Measurements from ENCODE around the gene CNNM4. TPM values are rescaled to one million over a fixed set of nuclear protein-coding genes. Genes with fewer than 3 reads are reported as not detected.

The CNNM4 gene
- total RNA-seq, 1 experiment from 2014 or later, result 28.3 TPM

DNA sequence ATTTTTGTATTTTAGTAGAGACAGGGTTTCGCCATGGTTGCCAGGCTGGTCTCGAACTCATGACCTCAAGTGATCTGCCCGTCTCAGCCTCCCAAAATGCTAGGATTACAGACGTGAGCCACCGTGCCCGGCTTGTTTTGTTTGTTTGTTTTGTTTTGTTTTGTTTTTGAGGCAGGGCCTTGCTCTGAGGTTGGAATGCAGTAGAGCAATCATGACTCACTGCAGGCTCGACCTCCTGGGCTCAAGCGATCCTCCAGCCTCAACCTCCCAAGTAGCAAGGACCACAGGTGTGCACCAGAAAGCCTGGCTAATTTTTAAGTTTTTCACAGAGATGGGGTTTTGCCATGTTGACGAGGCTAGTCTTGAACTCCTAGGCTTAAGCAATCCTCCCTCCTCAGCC lies 8.9 kb upstream of the CNNM4 start:
- ChIA-PET POLR2A (no interaction called here), CTCF (no interaction called here)
- Histone ChIP-seq H3K9me3 (no peaks in the 10 kb centered on the region), H3K36me3 (ENCODE audit: control insufficient read depth, insufficient read depth, low read length) (no peaks in the 10 kb centered on the region), H3K4me3 (ENCODE audit: low read depth, low read length) (no peak overlapping the region), H3K4me1 (no peaks in the 10 kb centered on the region), H3K27me3 (replicated peaks; ENCODE audit: control insufficient read depth, insufficient read depth, low read length) (no peaks in the 10 kb centered on the region)
- no peak for DNase-seq
- peaks cover 7% of the 10 kb centered on the region for H3K4me1 Mint-ChIP-seq (ENCODE audit: low read depth, unreplicated experiment)
- no peaks in the 10 kb centered on the region for H3K9me3 Mint-ChIP-seq (ENCODE audit: unreplicated experiment)
- no peak overlapping the region for H3K4me3 Mint-ChIP-seq (ENCODE audit: unreplicated experiment)
- intact Hi-C loops (cut with micrococcal nuclease; ENCODE audit: unreplicated experiment), result no loop called here
- H3K27ac Mint-ChIP-seq (ENCODE audit: unreplicated experiment), result no peak overlapping the region
- H3K27me3 Mint-ChIP-seq (ENCODE audit: insufficient read depth, unreplicated experiment), result no peaks in the 10 kb centered on the region
- BruUV-seq (replicated peaks), result no TSS peak
- no peaks in the 10 kb centered on the region for H3K36me3 Mint-ChIP-seq (ENCODE audit: insufficient read depth, unreplicated experiment)
- TF ChIP-seq, protein P1, sequence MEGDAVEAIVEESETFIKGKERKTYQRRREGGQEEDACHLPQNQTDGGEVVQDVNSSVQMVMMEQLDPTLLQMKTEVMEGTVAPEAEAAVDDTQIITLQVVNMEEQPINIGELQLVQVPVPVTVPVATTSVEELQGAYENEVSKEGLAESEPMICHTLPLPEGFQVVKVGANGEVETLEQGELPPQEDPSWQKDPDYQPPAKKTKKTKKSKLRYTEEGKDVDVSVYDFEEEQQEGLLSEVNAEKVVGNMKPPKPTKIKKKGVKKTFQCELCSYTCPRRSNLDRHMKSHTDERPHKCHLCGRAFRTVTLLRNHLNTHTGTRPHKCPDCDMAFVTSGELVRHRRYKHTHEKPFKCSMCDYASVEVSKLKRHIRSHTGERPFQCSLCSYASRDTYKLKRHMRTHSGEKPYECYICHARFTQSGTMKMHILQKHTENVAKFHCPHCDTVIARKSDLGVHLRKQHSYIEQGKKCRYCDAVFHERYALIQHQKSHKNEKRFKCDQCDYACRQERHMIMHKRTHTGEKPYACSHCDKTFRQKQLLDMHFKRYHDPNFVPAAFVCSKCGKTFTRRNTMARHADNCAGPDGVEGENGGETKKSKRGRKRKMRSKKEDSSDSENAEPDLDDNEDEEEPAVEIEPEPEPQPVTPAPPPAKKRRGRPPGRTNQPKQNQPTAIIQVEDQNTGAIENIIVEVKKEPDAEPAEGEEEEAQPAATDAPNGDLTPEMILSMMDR (IDR thresholded peaks at IDR 0.05; ENCODE audit: insufficient read depth in 1 of 2, low read depth in 1 of 2, low read length in 1 of 2, severe bottlenecking in 1 of 2, unreplicated experiment in 1 of 2), result no peak

DNA sequence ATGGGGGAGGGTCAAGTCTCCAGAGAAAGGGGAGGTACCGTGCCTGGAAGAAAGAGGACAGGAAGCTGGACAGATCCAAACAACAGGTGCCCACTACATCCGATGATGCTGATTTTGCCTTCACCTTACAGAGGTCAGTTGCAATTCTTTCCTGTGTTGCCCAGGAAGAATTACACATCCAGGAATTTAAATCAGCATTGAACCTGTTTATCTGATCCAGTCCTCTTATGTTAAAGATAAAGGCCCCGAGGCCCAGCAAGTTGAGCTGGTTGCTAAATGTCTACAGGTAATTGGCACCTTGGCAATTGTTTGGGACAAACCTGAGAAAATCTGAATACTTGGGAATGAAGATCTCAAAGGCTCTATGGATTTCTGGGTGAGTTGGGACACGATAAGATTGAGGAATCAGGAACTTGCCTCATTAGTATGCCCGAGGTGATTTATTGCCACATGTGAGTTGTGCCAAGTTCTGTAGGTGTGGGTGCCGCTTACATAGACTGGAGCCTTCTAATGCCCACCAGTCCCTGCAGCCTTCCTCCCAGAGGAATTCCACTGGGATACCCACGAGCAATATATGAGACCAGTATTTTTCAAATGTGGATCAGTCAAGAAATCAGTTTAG lies 6.9 kb upstream of the CNNM4 start:
- Histone ChIP-seq H3K36me3 (ENCODE audit: control insufficient read depth, insufficient read depth, low read length) (no peaks in the 10 kb centered on the region), H3K4me1 (no peaks in the 10 kb centered on the region), H3K9me3 (no peaks in the 10 kb centered on the region), H3K4me3 (ENCODE audit: low read depth, low read length) (no peak overlapping the region), H3K27me3 (replicated peaks; ENCODE audit: control insufficient read depth, insufficient read depth, low read length) (no peaks in the 10 kb centered on the region)
- no peak for DNase-seq
- intact Hi-C loops (cut with micrococcal nuclease; ENCODE audit: unreplicated experiment), result no loop called here
- ChIA-PET CTCF (no interaction called here), POLR2A (no interaction called here)
- Mint-ChIP-seq H3K4me3 (ENCODE audit: unreplicated experiment) (no peak overlapping the region), H3K9me3 (ENCODE audit: unreplicated experiment) (no peaks in the 10 kb centered on the region), H3K27ac (ENCODE audit: unreplicated experiment) (no peak overlapping the region), H3K27me3 (ENCODE audit: insufficient read depth, unreplicated experiment) (no peaks in the 10 kb centered on the region), H3K4me1 (ENCODE audit: low read depth, unreplicated experiment) (no peaks in the 10 kb centered on the region), H3K36me3 (ENCODE audit: insufficient read depth, unreplicated experiment) (no peaks in the 10 kb centered on the region)
- TF ChIP-seq, protein P1 (IDR thresholded peaks at IDR 0.05; ENCODE audit: insufficient read depth in 1 of 2, low read depth in 1 of 2, low read length in 1 of 2, severe bottlenecking in 1 of 2, unreplicated experiment in 1 of 2), result no peak
- BruUV-seq (replicated peaks), result no TSS peak

DNA sequence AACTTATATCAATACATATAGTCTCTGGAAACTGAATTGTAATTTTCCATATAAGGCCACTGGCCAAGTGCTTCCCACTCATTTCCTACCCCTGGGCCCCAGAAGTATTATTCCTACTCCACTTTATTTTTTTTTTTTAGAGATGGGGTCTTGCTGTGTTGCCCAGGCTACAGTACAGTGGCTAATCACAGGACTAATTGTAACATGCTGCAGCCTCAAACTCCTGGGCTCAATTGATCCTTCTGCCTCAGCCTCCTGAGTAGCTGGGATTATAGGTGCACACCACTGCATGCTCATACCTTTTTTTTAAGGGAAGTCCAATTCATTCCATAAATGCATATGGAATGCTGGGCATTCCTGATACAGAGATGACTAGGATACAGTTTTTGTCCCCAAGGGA lies 6.4 kb upstream of the CNNM4 start:
- Mint-ChIP-seq H3K4me3 (ENCODE audit: unreplicated experiment) (no peak overlapping the region), H3K9me3 (ENCODE audit: unreplicated experiment) (no peaks in the 10 kb centered on the region), H3K36me3 (ENCODE audit: insufficient read depth, unreplicated experiment) (no peaks in the 10 kb centered on the region), H3K27me3 (ENCODE audit: insufficient read depth, unreplicated experiment) (no peaks in the 10 kb centered on the region), H3K27ac (ENCODE audit: unreplicated experiment) (no peak overlapping the region), H3K4me1 (ENCODE audit: low read depth, unreplicated experiment) (no peaks in the 10 kb centered on the region)
- no peak overlapping the region for H3K4me3 ChIP-seq (ENCODE audit: low read depth, low read length)
- TF ChIP-seq, protein P1 (IDR thresholded peaks at IDR 0.05; ENCODE audit: insufficient read depth in 1 of 2, low read depth in 1 of 2, low read length in 1 of 2, severe bottlenecking in 1 of 2, unreplicated experiment in 1 of 2), result no peak
- ChIA-PET CTCF (no interaction called here), POLR2A (no interaction called here)
- no peak for DNase-seq
- no peaks in the 10 kb centered on the region for H3K36me3 ChIP-seq (ENCODE audit: control insufficient read depth, insufficient read depth, low read length)
- H3K27me3 ChIP-seq (replicated peaks; ENCODE audit: control insufficient read depth, insufficient read depth, low read length), result no peaks in the 10 kb centered on the region
- no TSS peak for BruUV-seq (replicated peaks)
- no peaks in the 10 kb centered on the region for H3K9me3 ChIP-seq
- intact Hi-C loops (cut with micrococcal nuclease; ENCODE audit: unreplicated experiment), result no loop called here
- no peaks in the 10 kb centered on the region for H3K4me1 ChIP-seq
